Measurements from ENCODE around the gene MARCHF2.

Gene MARCHF2

DNA sequence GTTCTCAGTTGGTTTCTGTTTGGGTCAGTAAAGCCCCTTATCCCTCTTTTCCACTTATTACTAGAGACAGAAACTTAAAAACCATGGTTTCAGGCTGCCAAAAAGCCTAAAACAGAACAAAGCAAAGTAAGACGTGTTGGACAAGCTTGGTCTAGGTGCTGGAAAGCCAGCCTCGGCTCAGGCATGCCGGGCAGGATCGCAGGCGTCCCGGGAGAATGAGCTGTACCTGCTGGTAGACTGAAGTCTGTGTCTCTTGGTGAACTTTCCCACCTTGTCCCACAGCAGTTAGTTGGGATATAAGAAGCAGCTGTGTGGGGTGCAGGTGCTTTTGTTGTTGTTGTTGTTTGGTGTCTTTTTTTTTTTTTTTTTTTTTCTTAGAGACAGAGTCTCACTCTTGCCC lies 68.5 kb downstream of the MARCHF2 start:
- DNase-seq: no peak

DNA sequence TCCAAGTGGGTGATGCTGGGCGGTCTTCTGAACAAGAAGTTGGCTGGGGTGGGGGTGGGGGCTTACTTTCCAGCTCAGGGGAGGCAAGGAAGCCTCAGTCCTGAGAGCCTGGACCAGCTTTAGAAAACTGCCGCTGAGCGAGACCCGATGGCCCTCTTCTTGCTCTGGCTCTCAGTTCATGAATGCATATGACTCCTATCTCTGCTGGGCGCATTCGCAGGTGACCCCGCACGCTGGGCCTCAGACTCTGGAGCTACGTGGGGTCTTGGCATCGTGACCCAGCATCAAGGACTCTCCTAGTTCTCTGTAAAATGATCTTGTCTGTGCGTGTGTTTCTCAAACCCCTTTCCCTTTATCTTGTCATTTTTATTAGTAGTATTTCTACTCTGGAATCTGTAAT lies 69.6 kb downstream of the MARCHF2 start:
- DNase-seq: no peak

DNA sequence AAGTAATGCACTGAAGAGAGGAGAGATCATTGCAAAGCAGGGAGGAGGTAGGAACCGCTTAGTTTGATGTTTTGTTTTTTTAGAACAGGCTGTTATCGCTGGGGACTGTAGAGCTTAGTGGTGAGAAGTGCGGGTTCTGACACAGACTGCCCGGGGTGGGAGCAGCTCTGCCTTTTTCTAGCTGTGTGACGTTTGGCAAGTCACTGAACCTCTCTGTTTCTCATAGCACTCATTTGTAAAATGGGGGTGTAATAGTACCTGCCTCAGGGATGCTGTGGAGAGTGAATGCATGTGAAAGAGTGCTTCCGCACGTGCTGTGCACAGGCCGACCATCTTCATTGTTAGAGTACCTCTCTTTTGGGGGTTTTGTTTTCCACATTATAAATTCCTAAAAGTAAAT lies 70.1 kb downstream of the MARCHF2 start:
- no peak for DNase-seq

DNA sequence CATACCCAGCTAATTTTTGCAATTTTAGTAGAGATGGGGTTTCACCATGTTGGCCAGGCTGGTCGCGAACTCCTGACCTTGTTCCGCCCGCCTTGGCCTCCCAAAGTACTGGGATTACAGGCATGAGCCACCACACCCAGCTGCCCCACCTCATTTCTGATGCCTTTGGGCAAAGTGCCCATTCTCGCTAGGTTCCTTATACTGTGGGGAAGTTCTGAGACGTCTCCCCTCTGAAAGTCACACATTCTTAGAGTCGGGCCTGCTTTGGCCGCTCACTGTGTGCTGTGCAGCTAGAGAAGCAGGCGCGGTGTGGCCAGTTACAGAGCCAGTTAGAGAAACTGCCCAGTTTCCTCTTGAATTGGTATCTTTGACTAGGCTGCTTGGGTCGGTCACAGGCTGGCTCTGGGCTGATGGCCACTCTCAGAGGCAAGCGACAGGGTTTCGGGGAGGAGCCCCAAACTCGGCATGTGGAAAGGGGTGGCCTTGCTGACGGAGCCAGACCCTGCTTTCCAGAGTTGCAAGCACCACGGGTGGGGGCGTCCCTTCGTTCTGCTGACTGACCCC lies 71.3 kb downstream of the MARCHF2 start:
- no peak for DNase-seq

DNA sequence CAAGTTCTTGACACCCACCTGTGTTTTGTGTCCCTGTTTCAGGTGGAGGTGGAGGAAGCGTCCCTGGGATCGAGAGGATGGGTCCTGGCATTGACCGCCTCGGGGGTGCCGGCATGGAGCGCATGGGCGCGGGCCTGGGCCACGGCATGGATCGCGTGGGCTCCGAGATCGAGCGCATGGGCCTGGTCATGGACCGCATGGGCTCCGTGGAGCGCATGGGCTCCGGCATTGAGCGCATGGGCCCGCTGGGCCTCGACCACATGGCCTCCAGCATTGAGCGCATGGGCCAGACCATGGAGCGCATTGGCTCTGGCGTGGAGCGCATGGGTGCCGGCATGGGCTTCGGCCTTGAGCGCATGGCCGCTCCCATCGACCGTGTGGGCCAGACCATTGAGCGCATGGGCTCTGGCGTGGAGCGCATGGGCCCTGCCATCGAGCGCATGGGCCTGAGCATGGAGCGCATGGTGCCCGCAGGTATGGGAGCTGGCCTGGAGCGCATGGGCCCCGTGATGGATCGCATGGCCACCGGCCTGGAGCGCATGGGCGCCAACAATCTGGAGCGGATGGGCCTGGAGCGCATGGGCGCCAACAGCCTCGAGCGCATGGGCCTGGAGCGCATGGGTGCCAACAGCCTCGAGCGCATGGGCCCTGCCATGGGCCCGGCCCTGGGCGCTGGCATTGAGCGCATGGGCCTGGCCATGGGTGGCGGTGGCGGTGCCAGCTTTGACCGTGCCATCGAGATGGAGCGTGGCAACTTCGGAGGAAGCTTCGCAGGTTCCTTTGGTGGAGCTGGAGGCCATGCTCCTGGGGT lies 72.7 kb downstream of the MARCHF2 start:
- no peak for DNase-seq

DNA sequence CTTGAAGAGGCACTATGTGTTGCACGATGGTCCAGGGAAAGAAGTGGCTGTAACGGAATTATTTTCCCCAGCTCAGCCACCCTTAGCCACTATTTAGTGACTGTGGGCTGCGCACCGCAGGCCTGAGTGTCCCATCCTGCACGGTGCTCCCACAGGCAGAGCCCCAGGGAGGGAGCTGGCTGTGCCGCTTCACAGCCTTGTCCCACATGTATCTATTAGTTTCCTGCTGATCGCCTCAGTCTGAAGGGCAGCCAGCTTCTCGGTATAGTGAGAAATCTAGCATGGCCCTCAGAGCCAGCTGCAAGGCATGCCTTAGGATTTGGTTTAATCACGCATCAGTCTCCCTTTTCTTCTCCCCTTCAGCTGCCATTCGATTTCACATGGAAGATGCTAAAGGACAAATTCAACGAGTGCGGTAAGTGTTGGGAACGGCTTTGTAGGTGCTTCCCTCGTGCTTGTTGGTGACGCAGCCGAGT lies 73.6 kb downstream of the MARCHF2 start:
- DNase-seq: no peak

DNA sequence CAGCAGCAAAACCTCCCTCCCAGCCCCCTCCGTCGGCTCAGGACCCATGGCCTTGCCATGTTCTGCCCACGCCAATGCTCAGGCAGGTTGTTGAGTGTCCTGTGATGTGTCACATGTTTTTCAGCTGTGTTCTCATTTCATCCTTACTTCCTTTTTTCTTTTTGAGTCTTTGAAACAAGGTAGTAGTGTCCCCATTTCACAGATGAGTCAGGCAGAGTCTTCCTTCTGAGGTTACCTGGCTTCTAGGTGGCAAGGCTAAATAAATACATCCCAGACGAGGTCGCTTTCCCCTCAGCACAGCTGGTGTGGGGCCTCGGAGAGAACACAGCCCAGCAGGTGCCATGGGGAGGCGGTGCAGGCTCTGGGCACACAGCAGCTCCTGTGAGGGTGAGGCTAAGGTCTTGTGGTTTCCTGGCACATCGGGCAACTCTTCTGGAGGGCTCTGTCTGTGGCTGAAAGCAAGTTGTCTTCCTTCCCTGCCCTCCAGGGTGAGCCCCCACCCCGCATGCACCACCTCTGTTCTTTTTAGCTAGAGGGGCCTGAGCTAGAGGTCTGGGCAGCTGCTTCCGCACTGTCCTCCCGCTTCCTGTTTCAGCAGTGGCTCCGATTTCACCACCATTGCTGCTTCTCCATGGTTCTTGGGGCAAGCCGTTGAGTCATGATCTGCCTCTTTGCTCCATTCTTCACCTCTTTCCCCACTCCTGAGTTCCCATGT lies 74.2 kb downstream of the MARCHF2 start:
- no peak for DNase-seq

DNA sequence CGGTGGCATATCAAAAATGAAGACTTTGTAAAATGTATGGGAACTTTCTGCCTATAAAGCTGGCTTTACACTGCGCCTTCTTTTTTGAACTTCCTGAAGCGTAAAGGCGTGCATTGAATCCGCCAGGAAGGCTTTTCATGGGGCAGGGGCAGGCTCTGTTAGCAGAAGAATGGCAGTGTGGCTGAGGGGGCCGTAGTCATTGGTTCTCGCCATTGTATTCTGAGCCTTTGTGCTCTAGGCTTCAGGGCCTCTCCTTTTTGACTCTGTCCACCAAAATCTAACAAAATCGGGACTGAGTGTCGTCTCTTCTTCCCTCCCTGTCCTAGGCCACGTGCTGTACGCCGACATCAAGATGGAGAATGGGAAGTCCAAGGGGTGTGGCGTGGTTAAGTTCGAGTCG lies 75.3 kb downstream of the MARCHF2 start:
- DNase-seq: no peak
